A673 (cell line): ENCODE measurements around the gene JAKMIP1. TPM values are rescaled to one million over a fixed set of nuclear protein-coding genes. Genes with fewer than 3 reads are reported as not detected.

Experiments used
- BruUV-seq: library from RNA; stranded (reverse); fragments of 400-500 nt; replicated peaks from 2 replicates; lab custom pipeline; 2021; lab: Mats Ljungman, UMichigan
- CTCF ChIA-PET: fragments of 300-600 bp; sonication (Branson Sonifier 250); formaldehyde crosslinking; loops from one replicate; lab custom pipeline; 2022; ENCODE audit warnings: antibody characterized with exemption; lab: Charles Lee
- POLR2A ChIA-PET: fragments of 300-600 bp; sonication (Branson Sonifier 250); formaldehyde crosslinking; loops from one replicate; lab custom pipeline; 2022; ENCODE audit warnings: antibody characterized with exemption; ENCODE audit not compliant: low non-redundant PET; lab: Charles Lee
- DNase-seq: peaks from one replicate; pipeline ENCODE4 v3.0.0-alpha.2; 2015; ENCODE audit warnings: low spot score
- H3K27ac ChIP-seq: fragments of 200-600 bp; sonication (generic); 2 replicates; pipeline ENCODE4 v1.5.1; 2016; ENCODE audit warnings: mixed run types, low read depth, mild to moderate bottlenecking, mixed read lengths, antibody characterized with exemption, low read length; ENCODE audit not compliant: poor library complexity, severe bottlenecking
- H3K27me3 ChIP-seq: fragments of 200-600 bp; sonication (generic); replicated peaks from 2 replicates; pipeline ENCODE4 v1.6.1; 2017; ENCODE audit warnings: mixed run types, low read depth, mild to moderate bottlenecking, mixed read lengths, antibody characterized with exemption, low read length; ENCODE audit not compliant: insufficient read depth, poor library complexity
- H3K36me3 ChIP-seq: fragments of 200-600 bp; sonication (generic); 2 replicates; pipeline ENCODE4 v1.6.1; 2016; ENCODE audit warnings: mixed run types, mild to moderate bottlenecking, mixed read lengths, antibody characterized with exemption, low read length; ENCODE audit not compliant: insufficient read depth, poor library complexity, severe bottlenecking
- H3K4me1 ChIP-seq: fragments of 200-600 bp; sonication (generic); 2 replicates; pipeline ENCODE4 v1.6.1; 2017; ENCODE audit warnings: mixed run types, mild to moderate bottlenecking, mixed read lengths, antibody characterized with exemption, low read length; ENCODE audit not compliant: insufficient read depth, poor library complexity, severe bottlenecking
- H3K4me3 ChIP-seq: fragments of 200-600 bp; sonication (generic); 2 replicates; pipeline ENCODE4 v1.5.1; 2016; ENCODE audit warnings: low read depth, mixed run types, mild to moderate bottlenecking, mixed read lengths, low read length; ENCODE audit not compliant: poor library complexity, severe bottlenecking
- H3K9me3 ChIP-seq: fragments of 200-600 bp; sonication (generic); 2 replicates; pipeline ENCODE4 v1.6.1; 2016; ENCODE audit warnings: mixed run types, low read depth, mild to moderate bottlenecking, mixed read lengths, antibody characterized with exemption, low read length; ENCODE audit not compliant: poor library complexity, severe bottlenecking
- EZH2 ChIP-seq: fragments of 200-600 bp; sonication (generic); IDR thresholded peaks from 2 replicates; pipeline ENCODE4 v1.6.1; 2017; ENCODE audit warnings: borderline replicate concordance, low read depth, mild to moderate bottlenecking, mixed read lengths, antibody characterized with exemption, low read length; ENCODE audit not compliant: poor library complexity, severe bottlenecking
- intact Hi-C: fragments of 100-400 bp; cut with micrococcal nuclease; formaldehyde crosslinking; loops from one replicate; pipeline ENCODE4 v1.10.0; 2022; ENCODE audit not compliant: unreplicated experiment
- total RNA-seq: library from RNA; stranded (reverse); gene quantifications from 2 replicates; pipeline ENCODE4 v1.2.3, GENCODE V29; 2021
- TF ChIP-seq, protein P1 (sequence below): fragments of 300-800, 200-600 bp; sonication (generic); conservative IDR thresholded peaks from 2 replicates; pipeline ENCODE4 v1.5.1; 2017; ENCODE audit warnings: low read depth, mild to moderate bottlenecking, antibody characterized with exemption, low read length, moderate library complexity, mixed read lengths

Gene JAKMIP1
- total RNA-seq, 1 experiment from 2014 or later = not detected

DNA sequence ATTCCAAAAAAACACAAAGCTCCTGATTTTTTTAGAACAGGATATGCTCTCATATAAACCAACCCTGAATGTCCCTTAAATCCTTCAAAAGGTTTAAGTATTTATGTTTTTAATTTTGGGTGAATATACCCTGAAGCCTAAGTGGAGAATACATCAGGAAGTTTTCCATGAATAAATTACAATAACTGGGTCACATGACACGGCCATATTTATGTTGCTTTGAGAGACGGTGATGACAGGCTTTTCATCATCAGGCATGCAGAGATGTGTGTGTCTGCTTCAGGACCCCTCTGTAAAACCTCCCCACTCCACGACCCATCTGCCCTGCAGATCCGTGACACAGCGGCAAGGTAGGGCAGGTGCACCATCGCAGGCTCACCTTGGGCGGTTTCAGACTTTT lies 121.8 kb downstream of the JAKMIP1 start:
- TF ChIP-seq, protein P1, sequence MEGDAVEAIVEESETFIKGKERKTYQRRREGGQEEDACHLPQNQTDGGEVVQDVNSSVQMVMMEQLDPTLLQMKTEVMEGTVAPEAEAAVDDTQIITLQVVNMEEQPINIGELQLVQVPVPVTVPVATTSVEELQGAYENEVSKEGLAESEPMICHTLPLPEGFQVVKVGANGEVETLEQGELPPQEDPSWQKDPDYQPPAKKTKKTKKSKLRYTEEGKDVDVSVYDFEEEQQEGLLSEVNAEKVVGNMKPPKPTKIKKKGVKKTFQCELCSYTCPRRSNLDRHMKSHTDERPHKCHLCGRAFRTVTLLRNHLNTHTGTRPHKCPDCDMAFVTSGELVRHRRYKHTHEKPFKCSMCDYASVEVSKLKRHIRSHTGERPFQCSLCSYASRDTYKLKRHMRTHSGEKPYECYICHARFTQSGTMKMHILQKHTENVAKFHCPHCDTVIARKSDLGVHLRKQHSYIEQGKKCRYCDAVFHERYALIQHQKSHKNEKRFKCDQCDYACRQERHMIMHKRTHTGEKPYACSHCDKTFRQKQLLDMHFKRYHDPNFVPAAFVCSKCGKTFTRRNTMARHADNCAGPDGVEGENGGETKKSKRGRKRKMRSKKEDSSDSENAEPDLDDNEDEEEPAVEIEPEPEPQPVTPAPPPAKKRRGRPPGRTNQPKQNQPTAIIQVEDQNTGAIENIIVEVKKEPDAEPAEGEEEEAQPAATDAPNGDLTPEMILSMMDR = no peak
- TF ChIP-seq EZH2 = no peak
- DNase-seq = no peak
- POLR2A ChIA-PET = no interaction called here
- H3K4me3 ChIP-seq = no peak overlapping the region
- H3K27ac ChIP-seq = no peak overlapping the region
- intact Hi-C loops = no loop called here
- H3K27me3 ChIP-seq = no peaks in the 10 kb centered on the region
- CTCF ChIA-PET = no interaction called here
- no TSS peak for BruUV-seq
- H3K9me3 ChIP-seq = no peaks in the 10 kb centered on the region
- H3K4me1 ChIP-seq = no peaks in the 10 kb centered on the region
- no peaks in the 10 kb centered on the region for H3K36me3 ChIP-seq

DNA sequence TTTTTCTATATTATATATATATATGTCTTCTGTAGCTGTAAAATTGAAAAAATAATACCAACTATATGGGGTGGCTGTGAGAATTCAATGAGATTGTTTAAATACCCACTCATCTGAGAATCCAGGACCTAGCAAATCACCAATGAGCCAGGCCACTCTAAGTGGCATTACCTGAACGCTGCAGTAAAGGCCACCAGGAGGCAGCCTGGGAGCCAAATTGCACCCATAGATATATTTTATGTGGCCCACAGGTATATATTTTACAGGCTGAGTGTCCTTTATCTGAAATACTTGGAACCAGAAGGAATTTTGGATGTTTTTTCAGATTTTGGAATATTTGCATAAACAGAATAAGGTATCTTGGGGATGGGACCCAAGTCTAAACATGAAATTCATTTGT lies 124.0 kb downstream of the JAKMIP1 start:
- no peaks in the 10 kb centered on the region for H3K27me3 ChIP-seq
- no peaks in the 10 kb centered on the region for H3K9me3 ChIP-seq
- no peak for DNase-seq
- TF ChIP-seq, protein P1 = peak; percentile 41; the same call in 1 of the 2 replicates
- no peak for TF ChIP-seq EZH2
- intact Hi-C loops = no loop called here
- POLR2A ChIA-PET = no interaction called here
- H3K27ac ChIP-seq = no peak overlapping the region
- no peaks in the 10 kb centered on the region for H3K36me3 ChIP-seq
- BruUV-seq = no TSS peak
- CTCF ChIA-PET = no interaction called here
- no peaks in the 10 kb centered on the region for H3K4me1 ChIP-seq
- no peak overlapping the region for H3K4me3 ChIP-seq

DNA sequence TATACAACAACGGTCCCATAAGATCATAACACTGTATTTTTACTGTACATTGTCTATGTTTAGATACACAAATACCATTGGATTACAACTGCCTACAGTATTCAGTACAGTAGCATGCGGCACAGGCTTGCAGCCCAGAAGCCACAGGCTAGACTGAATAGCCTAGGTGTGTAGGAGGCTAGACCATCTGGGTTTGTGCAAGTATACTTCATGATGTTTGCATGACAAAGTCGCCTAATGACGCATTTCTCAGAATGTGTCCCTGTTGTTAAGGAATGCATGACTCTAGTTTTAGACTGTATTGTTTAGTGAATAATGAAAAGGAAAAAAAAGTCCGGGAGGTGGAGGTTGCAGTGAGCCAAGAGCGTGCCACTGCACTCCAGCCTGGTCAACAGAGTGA lies 125.6 kb downstream of the JAKMIP1 start:
- Histone ChIP-seq H3K4me1 (no peaks in the 10 kb centered on the region), H3K9me3 (no peaks in the 10 kb centered on the region), H3K4me3 (no peak overlapping the region), H3K36me3 (no peaks in the 10 kb centered on the region), H3K27ac (no peak overlapping the region), H3K27me3 (no peaks in the 10 kb centered on the region)
- CTCF ChIA-PET = no interaction called here
- no peak for TF ChIP-seq EZH2
- TF ChIP-seq, protein P1 = no peak
- no peak for DNase-seq
- POLR2A ChIA-PET = no interaction called here
- no TSS peak for BruUV-seq
- intact Hi-C loops = no loop called here
